ENCODE results near the gene LENG8.

The LENG8 gene

DNA sequence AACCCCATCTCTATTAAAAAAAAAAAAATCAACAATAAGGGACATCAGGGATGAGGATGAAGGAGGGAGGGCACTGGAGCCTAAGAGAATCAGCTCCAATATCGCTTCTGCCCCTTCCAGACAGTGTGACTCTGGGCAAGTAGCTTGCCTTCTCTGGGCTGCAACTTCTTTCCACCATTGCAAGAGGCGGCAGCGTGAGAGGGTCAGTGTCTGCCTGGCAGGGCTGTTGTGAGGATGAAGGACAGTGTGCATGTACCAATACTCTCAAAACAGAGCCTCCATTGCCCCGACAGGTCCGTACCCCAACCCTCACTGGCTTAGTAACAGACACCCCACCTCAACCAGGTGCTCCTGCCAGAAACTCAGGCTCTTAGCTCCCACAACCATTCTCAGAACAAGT lies 15.3 kb upstream of the LENG8 start:
- Histone ChIP-seq H3K9ac (ENCODE audit: insufficient read length) (no peak overlapping the region), H3K4me3 (no peak overlapping the region), H3K36me3 (ENCODE audit: insufficient read depth, low read length) (no peaks in the 10 kb centered on the region), H3K9me3 (ENCODE audit: low read depth, low read length) (no peaks in the 10 kb centered on the region), H3K27ac (no peak overlapping the region)
- no peak for TF ChIP-seq FOXP2 (optimal IDR thresholded peaks at IDR 0.05; ENCODE audit: control extremely low read depth, extremely low read length, insufficient read depth)
- TF ChIP-seq POLR2AphosphoS5 (IDR thresholded peaks at IDR 0.05; ENCODE audit: borderline replicate concordance, low read depth, low read length): no peak
- TF ChIP-seq EZH2 (IDR thresholded peaks at IDR 0.05): no peak
- DNase-seq (ENCODE audit: low read depth, low spot score): no peak

DNA sequence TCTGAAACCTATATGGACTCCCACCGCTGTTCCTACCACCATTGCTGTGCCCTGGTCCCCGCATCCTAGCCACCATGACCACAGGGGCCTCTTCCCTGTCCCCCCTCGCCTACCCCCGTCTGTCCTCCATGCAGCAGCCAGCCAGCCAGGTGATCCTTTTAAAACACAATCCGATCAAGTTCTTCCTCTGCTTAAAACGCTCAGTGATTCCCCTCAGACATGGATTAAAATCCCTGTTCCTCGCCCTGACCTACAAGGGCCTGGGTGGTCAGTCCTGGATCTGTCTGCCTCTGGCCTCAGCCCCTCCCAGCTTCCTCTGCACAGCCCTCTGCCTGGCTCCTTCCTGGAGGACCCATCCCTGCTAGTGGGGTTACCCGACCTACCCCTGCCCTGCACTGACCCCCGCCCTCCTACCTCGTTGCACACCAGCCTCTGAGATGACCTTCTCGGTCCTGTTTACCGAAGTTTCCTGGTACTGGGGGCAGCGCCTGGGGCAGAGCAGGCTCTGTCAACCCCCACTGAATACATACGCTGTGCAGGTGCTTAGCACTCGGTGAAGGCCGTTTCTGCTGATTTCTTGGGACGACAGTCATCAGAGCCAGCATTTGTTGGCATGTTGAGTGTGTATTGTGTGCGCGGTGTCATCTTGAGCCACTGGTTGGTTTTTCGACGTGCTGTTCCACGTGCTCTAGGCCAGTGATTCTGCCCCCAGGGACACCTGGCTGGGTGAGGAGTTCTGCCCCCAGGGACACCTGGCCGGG lies 14.7 kb upstream of the LENG8 start:
- no peak overlapping the region for H3K9ac ChIP-seq (ENCODE audit: insufficient read length)
- TF ChIP-seq POLR2AphosphoS5 (IDR thresholded peaks at IDR 0.05; ENCODE audit: borderline replicate concordance, low read depth, low read length) (no peak), FOXP2 (optimal IDR thresholded peaks at IDR 0.05; ENCODE audit: control extremely low read depth, extremely low read length, insufficient read depth) (no peak), EZH2 (IDR thresholded peaks at IDR 0.05) (no peak)
- H3K27ac ChIP-seq: no peak overlapping the region
- no peak for DNase-seq (ENCODE audit: low read depth, low spot score)
- H3K9me3 ChIP-seq (ENCODE audit: low read depth, low read length): no peaks in the 10 kb centered on the region
- no peaks in the 10 kb centered on the region for H3K36me3 ChIP-seq (ENCODE audit: insufficient read depth, low read length)
- H3K4me3 ChIP-seq: no peak overlapping the region

DNA sequence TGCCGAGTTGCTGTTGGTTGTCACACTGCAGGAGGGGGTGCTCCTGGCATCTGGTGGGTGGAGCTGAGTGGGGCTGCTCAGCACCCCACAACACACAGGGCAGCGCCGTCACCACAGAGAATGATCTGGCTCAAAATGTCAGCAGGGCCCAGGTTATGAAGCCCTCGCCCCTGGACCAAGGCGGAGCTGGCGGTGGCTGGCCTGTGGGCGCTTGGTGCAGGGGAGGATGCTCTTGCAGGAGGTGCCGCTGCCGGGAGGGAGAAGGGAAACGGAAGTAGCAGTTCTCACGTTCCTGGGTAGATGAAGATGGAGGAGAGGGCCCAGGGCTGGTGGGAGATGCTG lies 14.2 kb upstream of the LENG8 start:
- Histone ChIP-seq H3K9ac (ENCODE audit: insufficient read length) (no peak overlapping the region), H3K9me3 (ENCODE audit: low read depth, low read length) (no peaks in the 10 kb centered on the region), H3K27ac (no peak overlapping the region), H3K36me3 (ENCODE audit: insufficient read depth, low read length) (no peaks in the 10 kb centered on the region), H3K4me3 (no peak overlapping the region)
- no peak for DNase-seq (ENCODE audit: low read depth, low spot score)
- TF ChIP-seq POLR2AphosphoS5 (IDR thresholded peaks at IDR 0.05; ENCODE audit: borderline replicate concordance, low read depth, low read length): no peak
- TF ChIP-seq EZH2 (IDR thresholded peaks at IDR 0.05): no peak
- no peak for TF ChIP-seq FOXP2 (optimal IDR thresholded peaks at IDR 0.05; ENCODE audit: control extremely low read depth, extremely low read length, insufficient read depth)

DNA sequence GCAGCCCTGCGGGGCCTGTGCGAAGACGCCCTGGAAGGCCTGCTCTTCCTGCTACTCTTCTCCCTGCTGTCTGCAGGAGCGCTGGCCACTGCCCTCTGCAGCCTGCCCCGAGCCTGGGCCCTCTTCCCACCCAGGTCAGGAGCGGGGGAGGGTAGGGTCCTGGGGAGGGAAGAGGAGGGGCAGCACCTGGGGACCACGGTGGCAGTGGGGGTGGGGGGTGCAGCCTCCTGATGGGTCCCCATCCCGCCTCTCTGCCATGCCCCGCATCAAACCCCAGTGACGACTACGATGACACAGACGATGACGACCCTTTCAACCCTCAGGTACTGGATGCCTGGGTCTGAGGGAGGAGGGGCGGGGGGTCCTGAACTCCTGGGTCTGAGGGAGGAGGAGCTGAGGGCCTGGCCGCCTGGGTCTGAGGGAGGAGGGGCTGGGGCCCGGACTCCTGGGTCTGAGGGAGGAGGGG lies 13.4 kb upstream of the LENG8 start:
- Histone ChIP-seq H3K4me3 (no peak overlapping the region), H3K27ac (no peak overlapping the region), H3K9ac (ENCODE audit: insufficient read length) (no peak overlapping the region), H3K36me3 (ENCODE audit: insufficient read depth, low read length) (no peaks in the 10 kb centered on the region), H3K9me3 (ENCODE audit: low read depth, low read length) (no peaks in the 10 kb centered on the region)
- no peak for DNase-seq (ENCODE audit: low read depth, low spot score)
- TF ChIP-seq EZH2 (IDR thresholded peaks at IDR 0.05) (no peak), POLR2AphosphoS5 (IDR thresholded peaks at IDR 0.05; ENCODE audit: borderline replicate concordance, low read depth, low read length) (no peak), FOXP2 (optimal IDR thresholded peaks at IDR 0.05; ENCODE audit: control extremely low read depth, extremely low read length, insufficient read depth) (no peak)

DNA sequence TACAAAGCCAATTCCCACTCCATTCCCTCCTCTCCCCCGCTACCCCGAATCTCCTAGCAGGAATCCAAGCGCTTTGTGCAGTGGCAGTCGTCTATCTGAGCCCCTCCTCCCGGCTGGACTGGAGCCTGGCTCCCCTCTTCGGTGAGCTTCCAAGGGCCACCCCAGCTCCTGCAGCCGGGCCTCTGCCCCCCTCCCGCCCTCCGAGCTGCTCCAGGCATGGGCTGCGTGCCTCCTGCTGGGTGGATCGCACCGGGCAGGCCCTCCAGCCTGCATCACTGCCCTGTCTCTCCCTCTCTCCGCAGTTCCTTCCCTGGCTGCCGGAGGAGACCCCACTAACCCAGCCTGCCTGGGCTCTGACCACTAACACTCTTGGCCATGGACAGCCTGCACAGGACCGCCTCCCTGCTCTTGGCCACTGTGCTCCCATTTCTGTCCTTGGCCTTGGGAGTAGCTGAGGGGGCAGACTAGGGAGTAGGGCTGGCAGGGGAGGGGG lies 12.9 kb upstream of the LENG8 start:
- Histone ChIP-seq H3K9me3 (ENCODE audit: low read depth, low read length) (no peaks in the 10 kb centered on the region), H3K36me3 (ENCODE audit: insufficient read depth, low read length) (no peaks in the 10 kb centered on the region), H3K27ac (no peak overlapping the region), H3K9ac (ENCODE audit: insufficient read length) (no peak overlapping the region), H3K4me3 (no peak overlapping the region)
- no peak for DNase-seq (ENCODE audit: low read depth, low spot score)
- TF ChIP-seq EZH2 (IDR thresholded peaks at IDR 0.05): no peak
- TF ChIP-seq POLR2AphosphoS5 (IDR thresholded peaks at IDR 0.05; ENCODE audit: borderline replicate concordance, low read depth, low read length): no peak; the same call in 1 of the 2 replicates
- no peak for TF ChIP-seq FOXP2 (optimal IDR thresholded peaks at IDR 0.05; ENCODE audit: control extremely low read depth, extremely low read length, insufficient read depth)

DNA sequence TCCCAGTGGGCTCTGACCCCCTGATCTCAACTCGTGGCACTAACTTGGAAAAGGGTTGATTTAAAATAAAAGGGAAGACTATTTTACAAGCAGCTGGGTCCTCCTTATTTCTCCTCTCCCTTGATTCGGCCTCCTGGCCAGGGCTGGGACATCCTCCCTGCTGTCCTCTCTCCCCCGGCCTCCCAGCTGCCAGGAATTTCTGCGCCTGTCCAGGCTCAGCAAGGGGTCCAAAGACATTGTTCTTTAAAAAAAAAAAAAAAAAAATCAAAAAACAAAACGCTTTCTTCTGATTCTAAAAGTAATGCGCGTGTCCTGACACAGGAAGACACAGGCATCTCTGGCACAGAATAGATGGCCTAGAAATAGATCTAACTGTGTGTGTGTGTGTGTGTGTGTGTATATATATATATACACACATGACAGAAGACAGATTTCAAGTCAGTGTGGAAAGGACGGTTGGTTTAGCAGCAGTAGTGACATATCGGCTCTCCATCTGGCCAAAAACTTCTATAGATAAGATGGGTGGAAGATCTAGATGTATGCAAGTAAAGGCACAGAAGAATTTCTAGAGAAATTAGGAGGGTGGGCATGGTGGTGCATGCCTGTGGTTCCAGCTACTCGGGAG lies 12.3 kb upstream of the LENG8 start:
- no peak overlapping the region for H3K27ac ChIP-seq
- no peak overlapping the region for H3K4me3 ChIP-seq
- no peaks in the 10 kb centered on the region for H3K9me3 ChIP-seq (ENCODE audit: low read depth, low read length)
- DNase-seq (ENCODE audit: low read depth, low spot score): no peak
- no peak for TF ChIP-seq POLR2AphosphoS5 (IDR thresholded peaks at IDR 0.05; ENCODE audit: borderline replicate concordance, low read depth, low read length)
- TF ChIP-seq EZH2 (IDR thresholded peaks at IDR 0.05): no peak
- no peak for TF ChIP-seq FOXP2 (optimal IDR thresholded peaks at IDR 0.05; ENCODE audit: control extremely low read depth, extremely low read length, insufficient read depth)
- H3K9ac ChIP-seq (ENCODE audit: insufficient read length): no peak overlapping the region
- no peaks in the 10 kb centered on the region for H3K36me3 ChIP-seq (ENCODE audit: insufficient read depth, low read length)

DNA sequence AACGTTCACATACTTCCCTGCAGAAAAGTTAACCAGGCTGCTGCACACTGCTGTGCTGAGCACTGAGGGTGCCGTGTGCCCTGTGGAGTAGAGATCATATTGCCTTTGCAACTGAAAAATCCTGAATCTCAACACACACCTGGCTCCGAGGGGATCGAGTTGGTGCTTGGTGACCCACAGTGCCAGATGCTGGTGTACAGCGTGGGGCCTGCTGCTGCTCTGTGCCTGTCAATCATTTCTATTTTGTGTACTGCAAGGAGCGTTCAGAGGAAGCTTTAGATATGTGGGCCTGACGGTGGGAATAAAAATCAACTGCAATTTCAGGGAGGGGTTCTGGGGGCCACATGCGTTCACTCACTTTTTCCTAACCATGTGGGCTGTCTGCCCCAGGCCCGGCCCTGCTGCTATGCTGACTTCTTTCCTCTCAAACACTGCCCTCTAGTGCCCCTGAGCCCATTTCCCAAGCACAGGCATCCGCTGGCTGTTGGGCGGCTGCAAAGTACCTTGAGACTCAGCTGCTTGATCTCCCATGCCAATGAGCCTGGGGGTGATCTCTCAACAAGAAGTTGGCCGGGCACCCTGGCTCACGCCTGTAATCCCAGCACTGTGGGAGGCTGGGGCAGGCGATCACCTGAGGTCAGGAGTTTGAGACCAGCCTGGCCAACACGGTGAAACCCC lies 9.7 kb upstream of the LENG8 start:
- Histone ChIP-seq H3K36me3 (ENCODE audit: insufficient read depth, low read length) (peaks cover 3% of the 10 kb centered on the region; the same call in 1 of the 2 replicates), H3K9ac (ENCODE audit: insufficient read length) (no peak overlapping the region), H3K9me3 (ENCODE audit: low read depth, low read length) (no peaks in the 10 kb centered on the region), H3K27ac (no peak overlapping the region), H3K4me3 (no peak overlapping the region)
- no peak for TF ChIP-seq FOXP2 (optimal IDR thresholded peaks at IDR 0.05; ENCODE audit: control extremely low read depth, extremely low read length, insufficient read depth)
- TF ChIP-seq EZH2 (IDR thresholded peaks at IDR 0.05): no peak
- no peak; the same call in 1 of the 2 replicates for TF ChIP-seq POLR2AphosphoS5 (IDR thresholded peaks at IDR 0.05; ENCODE audit: borderline replicate concordance, low read depth, low read length)
- DNase-seq (ENCODE audit: low read depth, low spot score): no peak

DNA sequence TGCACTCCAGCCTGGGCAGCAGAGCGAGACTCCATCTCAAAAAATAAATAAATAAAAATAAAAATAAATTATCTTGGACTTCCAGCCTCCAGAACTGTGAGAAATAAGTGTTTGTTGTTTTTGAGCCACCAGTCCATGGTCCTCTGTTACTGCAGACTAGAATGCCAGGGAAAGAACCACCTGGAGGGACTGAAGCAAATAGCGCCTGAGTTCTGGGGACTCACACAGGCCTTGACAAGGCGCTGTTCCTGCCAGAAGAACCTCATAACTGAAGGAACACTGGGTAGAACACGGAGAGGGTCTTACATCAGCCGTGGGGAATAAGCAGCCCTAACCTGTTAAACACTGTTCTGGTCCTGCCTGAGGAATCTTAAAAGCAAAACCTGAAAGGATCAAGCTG lies 8.4 kb upstream of the LENG8 start:
- no peaks in the 10 kb centered on the region for H3K9me3 ChIP-seq (ENCODE audit: low read depth, low read length)
- H3K36me3 ChIP-seq (ENCODE audit: insufficient read depth, low read length): peaks cover 10% of the 10 kb centered on the region
- no peak for DNase-seq (ENCODE audit: low read depth, low spot score)
- TF ChIP-seq POLR2AphosphoS5 (IDR thresholded peaks at IDR 0.05; ENCODE audit: borderline replicate concordance, low read depth, low read length) (no peak), EZH2 (IDR thresholded peaks at IDR 0.05) (no peak), FOXP2 (optimal IDR thresholded peaks at IDR 0.05; ENCODE audit: control extremely low read depth, extremely low read length, insufficient read depth) (no peak)
- no peak overlapping the region for H3K27ac ChIP-seq
- no peak overlapping the region for H3K4me3 ChIP-seq
- no peak overlapping the region for H3K9ac ChIP-seq (ENCODE audit: insufficient read length)

All from SK-N-MC (cell line).